IPS-NIHi7 (cell line): Measurements from ENCODE around the gene ANTXR1.

Experiments used
- DNase-seq: peaks from one replicate; pipeline ENCODE4 v3.0.0; 2012; ENCODE audit warnings: mixed read lengths; ENCODE audit errors: extremely low spot score

ANTXR1 gene

GRCh38 chr2:69070969-69071368 lies 58.0 kb downstream of the ANTXR1 start:
- no peak for DNase-seq

GRCh38 chr2:69073928-69074570 lies 61.1 kb downstream of the ANTXR1 start:
- no peak for DNase-seq

- no peak for DNase-seq
Observed at GRCh38 chr2:69074918-69075317, 61.9 kb downstream of the ANTXR1 start.

GRCh38 chr2:69075486-69075885 lies 62.5 kb downstream of the ANTXR1 start:
- DNase-seq, result no peak

- DNase-seq, result no peak
Observed at GRCh38 chr2:69076601-69077000, 63.6 kb downstream of the ANTXR1 start.

GRCh38 chr2:69077252-69077950 lies 64.4 kb downstream of the ANTXR1 start:
- no peak for DNase-seq

- no peak for DNase-seq
Observed at GRCh38 chr2:69080071-69080470, 67.1 kb downstream of the ANTXR1 start.

- DNase-seq, result no peak
Observed at GRCh38 chr2:69081001-69081580, 68.1 kb downstream of the ANTXR1 start.

GRCh38 chr2:69081757-69082156 lies 68.8 kb downstream of the ANTXR1 start:
- DNase-seq, result no peak

GRCh38 chr2:69082430-69082997 lies 69.5 kb downstream of the ANTXR1 start:
- DNase-seq, result no peak

GRCh38 chr2:69083235-69083748 lies 70.3 kb downstream of the ANTXR1 start:
- no peak for DNase-seq

- no peak for DNase-seq
Observed at GRCh38 chr2:69084492-69084891, 71.5 kb downstream of the ANTXR1 start.

GRCh38 chr2:69086466-69086865 lies 73.5 kb downstream of the ANTXR1 start:
- DNase-seq, result no peak

GRCh38 chr2:69087211-69087911 lies 74.4 kb downstream of the ANTXR1 start:
- DNase-seq, result no peak

- no peak for DNase-seq
Observed at GRCh38 chr2:69087912-69088240, 74.9 kb downstream of the ANTXR1 start.

- no peak for DNase-seq
Observed at GRCh38 chr2:69088466-69088865, 75.5 kb downstream of the ANTXR1 start.

GRCh38 chr2:69089266-69089665 lies 76.3 kb downstream of the ANTXR1 start:
- DNase-seq, result no peak

GRCh38 chr2:69089998-69090397 lies 77.0 kb downstream of the ANTXR1 start:
- no peak for DNase-seq

GRCh38 chr2:69090820-69091219 lies 77.8 kb downstream of the ANTXR1 start:
- DNase-seq, result no peak

GRCh38 chr2:69092857-69093256 lies 79.9 kb downstream of the ANTXR1 start:
- DNase-seq, result no peak

- DNase-seq, result no peak
Observed at GRCh38 chr2:69095305-69095704, 82.3 kb downstream of the ANTXR1 start.
